Keratinocyte (primary cell): ENCODE results near the gene PPFIA3. TPM values are rescaled to one million over a fixed set of nuclear protein-coding genes. Genes with fewer than 3 reads are reported as not detected.
A peak's percentile ranks its signal among the peaks of the same experiment; 100 is the strongest.

Experiments used
- DNase-seq: peaks from one replicate; pipeline ENCODE4 v3.0.0-alpha.2; 2011; ENCODE audit warnings: low read depth, missing footprints, low spot score
- FAIRE-seq: peaks from 2 replicates; lab custom pipeline; 2011; peaks lifted over from hg19 to GRCh38; lab: Jason Lieb, UNC
- H2AFZ ChIP-seq: 2 replicates; pipeline ENCODE4 v1.6.0; 2012; ENCODE audit warnings: low read length, control low read depth, inconsistent platforms; ENCODE audit not compliant: control insufficient read depth
- H3K27ac ChIP-seq: 2 replicates; pipeline ENCODE4 v1.5.1; 2011; ENCODE audit warnings: low read length; ENCODE audit not compliant: control insufficient read depth, insufficient read depth
- H3K27me3 ChIP-seq: 3 replicates; pipeline ENCODE4 v1.6.0; 2011; ENCODE audit warnings: low read length; ENCODE audit not compliant: control insufficient read depth, insufficient read depth; ENCODE audit errors: extremely low read depth
- H3K36me3 ChIP-seq, 2 experiments: 2 replicates in 1 of 2; 3 replicates in 1 of 2; pipeline ENCODE4 v1.5.1; 2011; ENCODE audit warnings: low read length in 2 of 2, mild to moderate bottlenecking in 1 of 2; ENCODE audit not compliant: control insufficient read depth in 2 of 2, insufficient read depth in 2 of 2; ENCODE audit errors: extremely low read depth in 1 of 2
- H3K4me1 ChIP-seq: 3 replicates; pipeline ENCODE4 v1.5.1; 2011; ENCODE audit warnings: low read length; ENCODE audit not compliant: control insufficient read depth, insufficient read depth; ENCODE audit errors: extremely low read depth
- H3K4me2 ChIP-seq: 3 replicates; pipeline ENCODE4 v1.6.0; 2011; ENCODE audit warnings: low read depth, low read length; ENCODE audit not compliant: control insufficient read depth, insufficient read depth; ENCODE audit errors: extremely low read depth
- H3K4me3 ChIP-seq, 3 experiments: fragments of 200-600 bp in 1 of 3; sonication (generic) in 1 of 3; 2 replicates in 2 of 3; 3 replicates in 1 of 3; pipeline ENCODE4 v1.5.1; 2011 to 2016; ENCODE audit warnings: low read length in 3 of 3, mild to moderate bottlenecking in 3 of 3, control low read depth in 2 of 3, inconsistent platforms in 1 of 3, low read depth in 1 of 3, mixed read lengths in 1 of 3, mixed run types in 1 of 3, moderate library complexity in 1 of 3; ENCODE audit not compliant: control insufficient read depth in 2 of 3, insufficient read depth in 2 of 3; ENCODE audit errors: extremely low read depth in 1 of 3
- H3K79me2 ChIP-seq: 2 replicates; pipeline ENCODE4 v1.6.0; 2012; ENCODE audit warnings: low read length; ENCODE audit not compliant: control insufficient read depth, insufficient read depth
- H3K9ac ChIP-seq: 3 replicates; pipeline ENCODE4 v1.6.0; 2011; ENCODE audit warnings: low read length; ENCODE audit not compliant: control insufficient read depth, insufficient read depth; ENCODE audit errors: extremely low read depth
- H3K9me1 ChIP-seq: 3 replicates; pipeline ENCODE4 v1.6.0; 2011; ENCODE audit warnings: low read length; ENCODE audit not compliant: control insufficient read depth, insufficient read depth; ENCODE audit errors: extremely low read depth
- H3K9me3 ChIP-seq: 2 replicates; pipeline ENCODE4 v1.5.1; 2012; ENCODE audit warnings: low read depth, low read length; ENCODE audit not compliant: control insufficient read depth
- H4K20me1 ChIP-seq: 3 replicates; pipeline ENCODE4 v1.6.0; 2011; ENCODE audit warnings: low read length; ENCODE audit not compliant: control insufficient read depth, insufficient read depth; ENCODE audit errors: extremely low read depth
- CTCF ChIP-seq, 3 experiments: IDR thresholded peaks in 1 of 3; conservative IDR thresholded peaks in 1 of 3; optimal IDR thresholded peaks in 1 of 3; 2 replicates in 2 of 3; 3 replicates in 1 of 3; pipeline versions ENCODE3 to v1.5.1; 2011; ENCODE audit warnings: low read length in 3 of 3, mild to moderate bottlenecking in 3 of 3, moderate library complexity in 2 of 3, control low read depth in 1 of 3, inconsistent platforms in 1 of 3; ENCODE audit not compliant: insufficient read depth in 2 of 3; ENCODE audit errors: extremely low read depth in 1 of 3
- EZH2 ChIP-seq: IDR thresholded peaks from one replicate; pipeline ENCODE4 v1.6.1; 2012; ENCODE audit warnings: inconsistent platforms, mild to moderate bottlenecking, low read length, moderate library complexity
- dilution Hi-C: fragments of 300-500 bp; cut with MboI; formaldehyde crosslinking; loops from one replicate; pipeline ENCODE4 v1.7.0; 2020; ENCODE audit warnings: low sequenced_read_pairs; ENCODE audit not compliant: extremely low pct_ligation_motif_present
- polyA plus RNA-seq, 5 experiments: library from polyadenylated mRNA; depleted of rRNA in 3 of 5; stranded (reverse) in 3 of 5; stranded (forward) in 1 of 5; unstranded in 1 of 5; fragments of >200 nt; gene quantifications; 1 replicate in 1 of 5; 2 replicates in 3 of 5; 3 replicates in 1 of 5; pipeline versions ENCODE4 v1.2.1 to v1.2.3, GENCODE V29; 2011 to 2012; ENCODE audit warnings: missing spikeins in 2 of 5, low read depth in 1 of 5, low replicate concordance in 1 of 5

Gene PPFIA3
- polyA plus RNA-seq, 1 donor (not counting 4 experiments of a cell fraction or from before 2014, with no cell fraction given) = 3.0 TPM

DNA sequence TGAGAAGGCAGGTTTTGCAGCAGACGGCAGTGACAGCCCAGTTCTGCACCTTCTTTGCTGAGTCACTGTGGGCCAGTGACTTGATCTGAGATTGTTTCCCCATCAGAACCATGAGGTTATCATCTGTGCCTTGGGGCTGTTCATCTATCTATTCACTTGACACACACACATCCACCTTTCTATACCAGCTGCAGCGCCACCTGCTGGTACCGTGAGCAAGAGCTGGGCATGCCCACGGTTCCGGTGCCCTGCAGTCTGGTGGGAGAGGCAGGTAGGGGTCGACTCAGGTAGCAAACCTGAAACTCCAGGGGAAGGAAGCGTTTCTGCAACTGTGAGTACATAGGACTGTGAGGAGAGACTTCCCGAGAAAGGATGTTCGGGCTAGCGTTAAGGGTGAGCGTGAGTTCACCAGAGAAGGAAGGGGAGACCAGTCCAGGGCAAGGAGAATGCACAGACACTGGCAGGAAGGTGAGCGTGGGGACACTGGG lies 12.7 kb upstream of the PPFIA3 start:
- no peaks in the 10 kb centered on the region for H3K9me1 ChIP-seq
- dilution Hi-C loops = no loop called here
- H3K79me2 ChIP-seq = peaks cover 10% of the 10 kb centered on the region
- no peak overlapping the region for H3K9ac ChIP-seq
- FAIRE-seq = peak; percentile 96
- peaks cover 2% of the 10 kb centered on the region for H3K4me1 ChIP-seq
- no peak overlapping the region for H3K4me3 ChIP-seq
- no peak overlapping the region for H3K27ac ChIP-seq
- H3K36me3 ChIP-seq = peaks cover 32 to 36% of the 10 kb centered on the region in 2 experiments
- TF ChIP-seq CTCF (optimal IDR thresholded peaks at IDR 0.05 in 1 of 3, IDR thresholded peaks at IDR 0.05 in 1 of 3, conservative IDR thresholded peaks at IDR 0.05 in 1 of 3; ENCODE audit: extremely low read depth in 1 of 3, insufficient read depth in 2 of 3, low read length in 3 of 3) = peak; percentile 91 to 99 (median 98)
- no peak for TF ChIP-seq EZH2
- no peaks in the 10 kb centered on the region for H3K9me3 ChIP-seq
- peaks cover 18% of the 10 kb centered on the region for H4K20me1 ChIP-seq
- H2AFZ ChIP-seq = no peak overlapping the region
- no peak overlapping the region for H3K4me2 ChIP-seq
- no peaks in the 10 kb centered on the region for H3K27me3 ChIP-seq
- DNase-seq = peak; percentile 71

- Histone ChIP-seq H3K36me3 (peaks cover 29 to 36% of the 10 kb centered on the region in 2 experiments), H3K9me3 (no peaks in the 10 kb centered on the region), H3K9ac (no peak overlapping the region), H3K27me3 (no peaks in the 10 kb centered on the region), H3K79me2 (peaks cover 8% of the 10 kb centered on the region), H3K27ac (no peak overlapping the region), H3K4me3 (no peak overlapping the region), H3K9me1 (no peaks in the 10 kb centered on the region), H3K4me1 (peaks cover 2% of the 10 kb centered on the region), H3K4me2 (no peak overlapping the region), H4K20me1 (peaks cover 18% of the 10 kb centered on the region), H2AFZ (no peak overlapping the region)
- DNase-seq (no peak), FAIRE-seq (no peak)
- dilution Hi-C loops = no loop called here
- TF ChIP-seq CTCF (optimal IDR thresholded peaks at IDR 0.05 in 1 of 3, IDR thresholded peaks at IDR 0.05 in 1 of 3, conservative IDR thresholded peaks at IDR 0.05 in 1 of 3; ENCODE audit: extremely low read depth in 1 of 3, insufficient read depth in 2 of 3, low read length in 3 of 3) = no peak
- no peak for TF ChIP-seq EZH2
Observed at GRCh38 chr19:49107625-49108459, 11.5 kb upstream of the PPFIA3 start.
